Progenitor cell of endocrine pancreas (in vitro differentiated cells): ENCODE data around the gene MACROD2. TPM values are rescaled to one million over a fixed set of nuclear protein-coding genes. Genes with fewer than 3 reads are reported as not detected.

Experiments
- DNase-seq: peaks from one replicate; pipeline ENCODE4 v3.0.0; 2021; ENCODE audit warnings: low spot score; ENCODE audit not compliant: unreplicated experiment
- H3K27ac Mint-ChIP-seq: 2 replicates; pipeline ENCODE4 v1.8.0; 2021; ENCODE audit warnings: mild to moderate bottlenecking, moderate library complexity, mixed read lengths
- H3K27me3 Mint-ChIP-seq: 2 replicates; pipeline ENCODE4 v1.8.0; 2021; ENCODE audit warnings: mixed read lengths
- H3K36me3 Mint-ChIP-seq: 2 replicates; pipeline ENCODE4 v1.8.0; 2022; ENCODE audit warnings: mixed read lengths; ENCODE audit not compliant: insufficient read depth
- H3K4me1 Mint-ChIP-seq: 2 replicates; pipeline ENCODE4 v1.8.0; 2021; ENCODE audit warnings: low read depth, mixed read lengths
- H3K4me3 Mint-ChIP-seq: 2 replicates; pipeline ENCODE4 v1.8.0; 2021; ENCODE audit warnings: low read depth, mild to moderate bottlenecking, moderate library complexity, mixed read lengths
- H3K9me3 Mint-ChIP-seq: 2 replicates; pipeline ENCODE4 v1.8.0; 2021; ENCODE audit warnings: low read depth, mixed read lengths
- CTCF ChIP-seq: fragments of 200-600 bp; sonication (generic); IDR thresholded peaks from one replicate; pipeline ENCODE4 v1.5.0; 2021; ENCODE audit warnings: antibody characterized with exemption, mild to moderate bottlenecking; ENCODE audit not compliant: unreplicated experiment
- total RNA-seq: library from RNA; stranded (reverse); gene quantifications from 2 replicates; pipeline ENCODE4 v1.2.1, GENCODE V29; 2021

Gene MACROD2
- total RNA-seq, 1 donor from 2014 or later: 7.6 TPM

DNA sequence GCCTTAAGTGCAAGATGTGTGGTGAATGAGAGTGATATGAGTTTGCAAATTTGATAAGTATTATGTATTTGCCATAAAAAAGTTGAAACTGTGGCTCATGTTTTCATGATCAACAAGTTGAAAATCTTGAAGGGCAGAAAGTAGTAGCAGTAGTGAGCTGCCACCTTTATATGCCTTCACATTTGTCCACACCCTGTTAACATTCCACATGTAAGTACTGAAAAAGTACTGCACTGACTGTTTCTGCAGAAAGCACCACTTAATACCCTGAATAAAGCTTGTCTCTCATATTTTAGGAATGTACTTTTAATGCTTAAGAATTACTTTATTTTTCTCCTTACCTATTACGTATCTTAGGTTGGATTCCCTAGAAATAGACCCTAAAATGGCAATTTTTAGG lies 296.2 kb downstream of the MACROD2 start:
- Mint-ChIP-seq H3K27me3 (no peaks in the 10 kb centered on the region), H3K9me3 (no peaks in the 10 kb centered on the region), H3K4me1 (peaks cover 8% of the 10 kb centered on the region), H3K4me3 (no peak overlapping the region), H3K36me3 (no peaks in the 10 kb centered on the region), H3K27ac (no peak overlapping the region)
- DNase-seq: no peak
- TF ChIP-seq CTCF: no peak

- no peaks in the 10 kb centered on the region for H3K27me3 Mint-ChIP-seq
- no peaks in the 10 kb centered on the region for H3K36me3 Mint-ChIP-seq
- no peaks in the 10 kb centered on the region for H3K9me3 Mint-ChIP-seq
- DNase-seq: no peak
- no peak overlapping the region for H3K27ac Mint-ChIP-seq
- peaks cover 8% of the 10 kb centered on the region for H3K4me1 Mint-ChIP-seq
- no peak for TF ChIP-seq CTCF
- no peak overlapping the region for H3K4me3 Mint-ChIP-seq
These were observed 299.9 kb downstream of the MACROD2 start for GRCh38 chr20:14295238-14295637.

- no peak for DNase-seq
- Mint-ChIP-seq H3K36me3 (no peaks in the 10 kb centered on the region), H3K27ac (no peak overlapping the region), H3K4me1 (peaks cover 8% of the 10 kb centered on the region), H3K9me3 (no peaks in the 10 kb centered on the region), H3K4me3 (no peak overlapping the region), H3K27me3 (no peaks in the 10 kb centered on the region)
- no peak for TF ChIP-seq CTCF
These were observed 300.5 kb downstream of the MACROD2 start for GRCh38 chr20:14295770-14296309.

DNA sequence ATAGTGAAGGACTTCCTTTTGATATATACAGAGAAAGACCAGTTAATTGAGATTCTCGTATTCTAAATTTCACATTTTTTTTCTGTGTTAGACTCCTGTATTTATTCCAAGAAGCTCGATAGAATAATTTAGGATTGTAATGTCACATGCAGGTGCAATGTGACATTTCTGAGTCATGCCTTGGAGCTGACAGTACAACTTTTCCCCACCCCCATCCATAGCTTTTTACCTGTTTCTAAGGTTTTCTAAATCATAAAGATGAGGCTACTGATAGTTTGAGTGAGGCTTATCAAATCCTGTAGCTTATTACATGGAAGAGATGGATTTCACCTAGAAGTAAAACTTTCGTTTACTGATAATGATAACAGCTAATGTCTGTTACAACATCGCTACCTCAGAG lies 304.5 kb downstream of the MACROD2 start:
- no peak for DNase-seq
- H3K4me3 Mint-ChIP-seq: no peak overlapping the region
- H3K4me1 Mint-ChIP-seq: peaks cover 9% of the 10 kb centered on the region
- H3K36me3 Mint-ChIP-seq: no peaks in the 10 kb centered on the region
- H3K9me3 Mint-ChIP-seq: no peaks in the 10 kb centered on the region
- H3K27ac Mint-ChIP-seq: no peak overlapping the region
- TF ChIP-seq CTCF: no peak
- no peaks in the 10 kb centered on the region for H3K27me3 Mint-ChIP-seq

DNA sequence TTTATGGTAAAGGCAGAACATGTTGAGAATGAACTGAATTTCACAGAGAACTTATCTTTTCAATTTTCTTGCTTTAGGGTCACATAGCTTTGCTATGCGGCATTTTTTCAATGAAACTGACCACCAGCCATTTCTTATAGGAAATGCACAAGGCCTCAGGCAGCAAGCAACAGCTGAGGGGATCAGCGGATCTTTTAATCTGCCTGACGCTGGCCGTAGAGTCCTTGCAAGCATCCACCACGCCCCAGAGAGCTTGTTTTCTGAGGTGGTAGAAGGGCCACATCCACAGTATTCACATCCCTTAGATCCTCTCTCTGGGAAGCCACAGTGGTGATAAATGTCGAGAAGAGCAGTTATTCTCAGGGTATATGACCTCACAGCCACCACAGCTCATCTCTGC lies 307.8 kb downstream of the MACROD2 start:
- no peaks in the 10 kb centered on the region for H3K27me3 Mint-ChIP-seq
- no peak overlapping the region for H3K4me3 Mint-ChIP-seq
- TF ChIP-seq CTCF: no peak
- no peak for DNase-seq
- peaks cover 4% of the 10 kb centered on the region for H3K4me1 Mint-ChIP-seq
- no peaks in the 10 kb centered on the region for H3K36me3 Mint-ChIP-seq
- no peaks in the 10 kb centered on the region for H3K9me3 Mint-ChIP-seq
- no peak overlapping the region for H3K27ac Mint-ChIP-seq
